Activated gamma-delta T cell treated with Interleukin-2 at 50 U/mL for 16 hours (primary cell): ENCODE results near the gene SMKR1.
A peak's percentile ranks its signal among the peaks of the same experiment; 100 is the strongest.
"Not testable (repeated sequence)": the region's sequence is repeated elsewhere in the genome, so short reads cannot be mapped to it uniquely, and the experiment has no call there.

Experiments used
- DNase-seq: peaks from one replicate; pipeline ENCODE4 v3.0.0-alpha.2; 2020

SMKR1 gene

GRCh38 chr7:129501760-129502707, at the start of gene SMKR1:
SMKR1 (plus strand) TSS chr7:129502531; CDS start chr7:129502825, 294 bp downstream.
- peak; percentile 91 for DNase-seq

- no peak for DNase-seq
Observed at GRCh38 chr7:129452589-129453231, 49.6 kb upstream of the SMKR1 start.

GRCh38 chr7:129453510-129454248, 48.7 kb upstream of the SMKR1 start:
- no peak for DNase-seq

- no peak for DNase-seq
Observed at GRCh38 chr7:129454249-129454551, 48.1 kb upstream of the SMKR1 start.

- no peak for DNase-seq
Observed at GRCh38 chr7:129456421-129456820, 45.9 kb upstream of the SMKR1 start.

GRCh38 chr7:129457101-129457500, 45.2 kb upstream of the SMKR1 start:
- no peak for DNase-seq

- DNase-seq = no peak
Observed at GRCh38 chr7:129458171-129458570, 44.2 kb upstream of the SMKR1 start.

GRCh38 chr7:129461809-129462208, 40.5 kb upstream of the SMKR1 start:
- DNase-seq = no peak

GRCh38 chr7:129462420-129462819, 39.9 kb upstream of the SMKR1 start:
- no peak for DNase-seq

GRCh38 chr7:129464194-129464593, 38.1 kb upstream of the SMKR1 start:
- no peak for DNase-seq

- no peak for DNase-seq
Observed at GRCh38 chr7:129465080-129465479, 37.3 kb upstream of the SMKR1 start.

GRCh38 chr7:129466796-129467195, 35.5 kb upstream of the SMKR1 start:
- DNase-seq = no peak

GRCh38 chr7:129468087-129468486, 34.2 kb upstream of the SMKR1 start:
- DNase-seq = no peak

GRCh38 chr7:129468547-129468946, 33.8 kb upstream of the SMKR1 start:
- no peak for DNase-seq

GRCh38 chr7:129469930-129470329, 32.4 kb upstream of the SMKR1 start:
- no peak for DNase-seq

GRCh38 chr7:129470411-129470810, 31.9 kb upstream of the SMKR1 start:
- no peak for DNase-seq

- no peak for DNase-seq
Observed at GRCh38 chr7:129471402-129471827, 30.9 kb upstream of the SMKR1 start.

- DNase-seq = not testable (repeated sequence)
Observed at GRCh38 chr7:129475931-129476330, 26.4 kb upstream of the SMKR1 start.

GRCh38 chr7:129476398-129476797, 25.9 kb upstream of the SMKR1 start:
- not testable (repeated sequence) for DNase-seq

- no peak for DNase-seq
Observed at GRCh38 chr7:129479831-129480230, 22.5 kb upstream of the SMKR1 start.

- no peak for DNase-seq
Observed at GRCh38 chr7:129480674-129481363, 21.5 kb upstream of the SMKR1 start.

GRCh38 chr7:129481376-129481775, 21.0 kb upstream of the SMKR1 start:
- DNase-seq = not testable (repeated sequence)

GRCh38 chr7:129482781-129483180, 19.6 kb upstream of the SMKR1 start:
- no peak for DNase-seq
